H1 (cell line): ENCODE results near the gene MAPRE3. TPM values are rescaled to one million over a fixed set of nuclear protein-coding genes. Genes with fewer than 3 reads are reported as not detected.

Source experiments
- CTCF ChIA-PET: fragments of 300-600 bp; sonication (Branson Sonifier 250); formaldehyde crosslinking; loops from one replicate; lab custom pipeline; 2021; ENCODE audit not compliant: partially characterized antibody; lab: Charles Lee
- POLR2A ChIA-PET: fragments of 300-600 bp; sonication (Branson Sonifier 250); formaldehyde crosslinking; loops from one replicate; lab custom pipeline; 2021; ENCODE audit warnings: inconsistent platforms; ENCODE audit not compliant: partially characterized antibody; lab: Charles Lee
- DNase-seq, 2 experiments: peaks; one replicate each; pipeline versions ENCODE4 v3.0.0 to v3.0.0-alpha.2; 2010 to 2022; ENCODE audit warnings: low spot score in 2 of 2, low read depth in 1 of 2, mixed read lengths in 1 of 2
- FAIRE-seq: peaks from 2 replicates; lab custom pipeline; 2011; peaks lifted over from hg19 to GRCh38; lab: Jason Lieb, UNC
- H2AFZ ChIP-seq: 2 replicates; pipeline ENCODE4 v1.8.1; 2012; ENCODE audit warnings: low read length, inconsistent platforms
- H2AK5ac ChIP-seq: 2 replicates; pipeline ENCODE4 v1.6.1; 2013; ENCODE audit warnings: low read depth, low read length
- H2BK120ac ChIP-seq: replicated peaks from 2 replicates; pipeline ENCODE3; 2013; ENCODE audit warnings: low read depth, low read length, inconsistent platforms
- H2BK12ac ChIP-seq: 2 replicates; pipeline ENCODE4 v1.6.1; 2013; ENCODE audit warnings: low read depth, low read length
- H2BK15ac ChIP-seq: 2 replicates; pipeline ENCODE4 v1.6.1; 2013; ENCODE audit warnings: low read length
- H2BK20ac ChIP-seq: 2 replicates; pipeline ENCODE4 v1.6.1; 2013; ENCODE audit warnings: low read length
- H2BK5ac ChIP-seq: 2 replicates; pipeline ENCODE4 v1.6.1; 2013; ENCODE audit warnings: low read depth, low read length
- H3K14ac ChIP-seq: 2 replicates; pipeline ENCODE4 v1.6.1; 2013; ENCODE audit warnings: inconsistent platforms; ENCODE audit not compliant: insufficient read length
- H3K18ac ChIP-seq: 2 replicates; pipeline ENCODE4 v1.6.1; 2013; ENCODE audit warnings: low read length; ENCODE audit errors: extremely low read depth
- H3K23ac ChIP-seq: 2 replicates; pipeline ENCODE4 v1.6.1; 2013; ENCODE audit warnings: inconsistent platforms; ENCODE audit not compliant: insufficient read length
- H3K23me2 ChIP-seq: 2 replicates; pipeline ENCODE4 v1.6.1; 2013; ENCODE audit warnings: low read depth, low read length
- H3K27ac ChIP-seq: 2 replicates; pipeline ENCODE4 v1.6.1; 2011; ENCODE audit warnings: low read depth, low read length, inconsistent platforms
- H3K27me3 ChIP-seq, 4 experiments: replicated peaks in 1 of 4; 1 replicate in 1 of 4; 2 replicates in 3 of 4; pipeline versions ENCODE4 v1.6.1 to v1.8.1; 2011 to 2013; ENCODE audit warnings: low read length in 3 of 4, mild to moderate bottlenecking in 3 of 4, inconsistent platforms in 2 of 4, mixed read lengths in 2 of 4, moderate library complexity in 1 of 4; ENCODE audit not compliant: control insufficient read depth in 3 of 4, insufficient read depth in 3 of 4; ENCODE audit errors: extremely low read depth in 1 of 4
- H3K36me3 ChIP-seq, 4 experiments: 2 replicates each; pipeline versions ENCODE4 v1.6.1 to v1.8.1; 2011 to 2013; ENCODE audit warnings: mild to moderate bottlenecking in 4 of 4, low read length in 3 of 4, moderate library complexity in 2 of 4, control low read depth in 1 of 4, inconsistent platforms in 1 of 4; ENCODE audit not compliant: insufficient read depth in 4 of 4, control insufficient read depth in 2 of 4
- H3K4ac ChIP-seq: replicated peaks from 2 replicates; pipeline ENCODE3; 2013; ENCODE audit warnings: low read length, low read depth, mixed read lengths, inconsistent platforms; ENCODE audit not compliant: insufficient read length
- H3K4me1 ChIP-seq, 4 experiments: replicated peaks in 1 of 4; 1 replicate in 1 of 4; 2 replicates in 3 of 4; pipeline versions ENCODE4 v1.6.1 to v1.8.1; 2011 to 2013; ENCODE audit warnings: low read length in 3 of 4, inconsistent platforms in 2 of 4, mixed read lengths in 1 of 4; ENCODE audit not compliant: insufficient read depth in 4 of 4, control insufficient read depth in 3 of 4
- H3K4me2 ChIP-seq, 2 experiments: 2 replicates each; pipeline versions ENCODE4 v1.6.1 to v1.8.1; 2011 to 2013; ENCODE audit warnings: low read depth in 2 of 2, low read length in 2 of 2, control low read depth in 1 of 2, inconsistent platforms in 1 of 2, mild to moderate bottlenecking in 1 of 2; ENCODE audit not compliant: insufficient read depth in 1 of 2
- H3K4me3 ChIP-seq, 4 experiments: fragments of 200-600, 300-600 bp in 1 of 4; sonication (generic), shearing (Covaris generic), sonication (Bioruptor Twin) in 1 of 4; 2 replicates each; pipeline versions ENCODE4 v1.5.1 to v1.8.1; 2011 to 2016; ENCODE audit warnings: low read length in 4 of 4, low read depth in 3 of 4, control low read depth in 2 of 4, inconsistent platforms in 2 of 4, mild to moderate bottlenecking in 2 of 4, mixed read lengths in 1 of 4, moderate library complexity in 1 of 4; ENCODE audit not compliant: insufficient read depth in 2 of 4; ENCODE audit errors: extremely low read depth in 1 of 4
- H3K56ac ChIP-seq: replicated peaks from 2 replicates; pipeline ENCODE3; 2013; ENCODE audit warnings: low read depth, mild to moderate bottlenecking, mixed read lengths, low read length, inconsistent platforms; ENCODE audit not compliant: insufficient read length
- H3K79me1 ChIP-seq: 2 replicates; pipeline ENCODE4 v1.6.1; 2013; ENCODE audit warnings: low read depth, low read length, control low read depth
- H3K79me2 ChIP-seq, 2 experiments: 2 replicates each; pipeline versions ENCODE4 v1.6.1 to v1.8.1; 2012 to 2013; ENCODE audit warnings: low read length in 2 of 2, mild to moderate bottlenecking in 2 of 2, inconsistent platforms in 1 of 2; ENCODE audit not compliant: insufficient read depth in 2 of 2, control insufficient read depth in 1 of 2
- H3K9ac ChIP-seq, 4 experiments: replicated peaks in 1 of 4; 1 replicate in 1 of 4; 2 replicates in 3 of 4; pipeline versions ENCODE4 v1.6.1 to v1.8.1; 2011 to 2013; ENCODE audit warnings: low read depth in 3 of 4, low read length in 3 of 4, control low read depth in 2 of 4, mild to moderate bottlenecking in 2 of 4, moderate library complexity in 2 of 4, inconsistent platforms in 1 of 4; ENCODE audit errors: extremely low read depth in 1 of 4
- H3K9me3 ChIP-seq, 2 experiments: 2 replicates each; pipeline versions ENCODE4 v1.6.1 to v1.8.1; 2012 to 2013; ENCODE audit warnings: mild to moderate bottlenecking in 2 of 2, moderate library complexity in 2 of 2, control low read depth in 1 of 2, inconsistent platforms in 1 of 2, low read depth in 1 of 2, low read length in 1 of 2, mixed read lengths in 1 of 2; ENCODE audit not compliant: insufficient read depth in 2 of 2
- H4K20me1 ChIP-seq, 2 experiments: replicated peaks in 1 of 2; 2 replicates each; pipeline versions ENCODE3 to v1.8.1; 2011 to 2013; ENCODE audit warnings: inconsistent platforms in 2 of 2, low read length in 2 of 2, mild to moderate bottlenecking in 1 of 2; ENCODE audit not compliant: insufficient read depth in 2 of 2, control insufficient read depth in 1 of 2
- H4K5ac ChIP-seq: 2 replicates; pipeline ENCODE4 v1.6.1; 2013; ENCODE audit warnings: low read length, low read depth, mixed read lengths, inconsistent platforms; ENCODE audit not compliant: insufficient read length
- H4K8ac ChIP-seq: 2 replicates; pipeline ENCODE4 v1.8.0; 2013; ENCODE audit warnings: mild to moderate bottlenecking, moderate library complexity, low read length, inconsistent platforms; ENCODE audit not compliant: insufficient read depth; ENCODE audit errors: extremely low read depth
- H4K91ac ChIP-seq: replicated peaks from 2 replicates; pipeline ENCODE3; 2013; ENCODE audit warnings: low read length, mixed read lengths, inconsistent platforms; ENCODE audit not compliant: insufficient read length
- CTBP2 ChIP-seq: IDR thresholded peaks from 2 replicates; pipeline ENCODE4 v1.7.0; 2011; ENCODE audit warnings: borderline replicate concordance, mild to moderate bottlenecking, moderate library complexity, mixed read lengths, low read length; ENCODE audit not compliant: insufficient read depth, insufficient read length
- SAP30 ChIP-seq: fragments of 300-600 bp; sonication (generic); IDR thresholded peaks from 2 replicates; pipeline ENCODE4 v1.7.1; 2012; ENCODE audit warnings: low read length, moderate library complexity, mild to moderate bottlenecking, inconsistent platforms; ENCODE audit not compliant: insufficient read depth, insufficient replicate concordance
- SP4 ChIP-seq: IDR thresholded peaks from 2 replicates; pipeline ENCODE4 v1.6.1; 2012; ENCODE audit warnings: low read length, inconsistent platforms
- WGBS, 2 experiments: shearing (Covaris generic) in 1 of 2; methylation state at CpG; one replicate each; pipeline versions ENCODE4 v1.1.6 to v1.1.7; 2013 to 2015; ENCODE audit warnings: low lambda C conversion rate in 2 of 2, mixed read lengths in 2 of 2, inconsistent platforms in 1 of 2, low coverage in 1 of 2, missing lambda C conversion rate in 1 of 2; ENCODE audit not compliant: insufficient replicate concordance in 2 of 2, insufficient coverage in 1 of 2, insufficient read length in 1 of 2; ENCODE audit errors: extremely low coverage in 1 of 2, missing lambda C conversion rate in 1 of 2; 5-methylcytosine and 5-hydroxymethylcytosine counted together
- polyA plus RNA-seq, 7 experiments: library from polyadenylated mRNA; depleted of rRNA in 3 of 7; stranded (reverse) in 5 of 7; unstranded in 2 of 7; fragments of >200 nt in 5 of 7; fragments of 200-250 nt in 2 of 7; gene quantifications; 1 replicate in 5 of 7; 2 replicates in 1 of 7; 4 replicates in 1 of 7; pipeline versions ENCODE4 v1.2.1 to v1.2.3, GENCODE V29; 2011 to 2013; ENCODE audit warnings: missing spikeins in 2 of 7, mixed read lengths in 2 of 7
- total RNA-seq: library from RNA; stranded (reverse); fragmentation: NEBNext Ultra II Directional; extraction: Animal tissue kit (Norgen Biotek cat#: 25700); gene quantifications from 2 replicates; pipeline ENCODE4 v1.2.1, GENCODE V29; 2021

The MAPRE3 gene
- total and polyA plus RNA-seq, 2 of the 8 experiments (the other 6 are each of a cell fraction or from before 2014, with no cell fraction given) = 4.9 to 6.6 TPM

DNA sequence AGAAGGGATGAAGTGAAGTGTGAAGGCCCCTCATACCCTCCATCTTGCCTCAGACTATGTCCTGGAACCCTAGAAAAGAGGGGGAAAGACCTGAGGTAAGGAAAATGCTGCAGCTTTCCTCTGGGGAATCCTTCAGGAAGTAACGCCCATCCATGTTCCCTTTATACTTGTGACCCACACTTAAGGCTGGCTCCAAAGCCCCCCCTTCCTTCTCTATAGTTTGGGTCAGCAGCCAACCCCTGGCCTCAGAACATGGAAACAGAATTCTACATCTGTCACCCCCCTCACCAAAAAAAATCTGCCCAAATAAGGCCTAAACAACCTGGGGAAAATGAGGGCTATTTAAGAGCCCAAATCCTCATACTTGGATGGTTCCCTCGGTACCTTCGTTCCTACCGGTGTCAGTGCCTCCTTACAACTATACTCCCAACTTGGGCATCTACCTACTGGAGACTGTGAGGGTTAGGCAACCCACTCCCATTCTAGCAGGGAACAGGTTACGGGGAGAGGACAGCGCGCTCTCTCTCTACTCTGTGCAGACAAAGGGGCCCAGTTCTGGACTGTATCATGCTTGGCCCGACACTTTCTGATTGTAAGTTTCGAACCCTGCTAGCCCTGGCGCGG is 100.3 kb downstream of the MAPRE3 start:
- H3K4me3 ChIP-seq = peak overlapping the region; percentile 82 to 99 (median 93)
- peak overlapping the region; percentile 72 for H3K56ac ChIP-seq
- H3K4me2 ChIP-seq = peak overlapping the region; percentile 94 to 99
- H3K23me2 ChIP-seq = peaks cover 14% of the 10 kb centered on the region; the same call in 1 of the 2 replicates
- H2BK120ac ChIP-seq = no peak overlapping the region
- DNase-seq (no peak), FAIRE-seq (no peak)
- H3K27me3 ChIP-seq = no peaks in the 10 kb centered on the region
- POLR2A ChIA-PET = interaction anchor here (1.0 to 18.5 kb wide), 5 partner anchors 12 to 53 kb away, joined by 3 to 441 read pairs (median 5); partner anchors contain the start of genes ABHD1, AGBL5 and TMEM214
- peak overlapping the region; percentile 96 for H3K4ac ChIP-seq
- no peak overlapping the region for H2BK20ac ChIP-seq
- no peak overlapping the region for H2AFZ ChIP-seq
- TF ChIP-seq CTBP2 (no peak), SAP30 (peak; percentile 67), SP4 (no peak)
- H4K5ac ChIP-seq = no peak overlapping the region
- peaks cover 3 to 6% of the 10 kb centered on the region in 2 experiments for H4K20me1 ChIP-seq
- peak overlapping the region; percentile 51 for H3K18ac ChIP-seq
- H3K23ac ChIP-seq = no peak overlapping the region
- H3K79me1 ChIP-seq = peaks cover 12% of the 10 kb centered on the region; the same call in 1 of the 2 replicates
- H2AK5ac ChIP-seq = no peak overlapping the region
- H3K4me1 ChIP-seq = peaks cover 0 to 7% (median 4%) of the 10 kb centered on the region in 4 experiments; a peak in 5 of 7 replicates
- peak overlapping the region; percentile 78 to 87 (median 86) for H3K9ac ChIP-seq
- no peaks in the 10 kb centered on the region for H3K9me3 ChIP-seq
- H4K8ac ChIP-seq = peak overlapping the region; percentile 91; the same call in 1 of the 2 replicates
- no peak overlapping the region for H2BK15ac ChIP-seq
- no peak overlapping the region for H3K14ac ChIP-seq
- H3K27ac ChIP-seq = peak overlapping the region; percentile 71; the same call in 1 of the 2 replicates
- H2BK5ac ChIP-seq = peak overlapping the region; percentile 55
- peak overlapping the region; percentile 28; the same call in 1 of the 2 replicates for H2BK12ac ChIP-seq
- CTCF ChIA-PET = interaction anchor here (1.4 to 2.7 kb wide), 4 partner anchors 10 to 16 kb away, joined by 3 to 20 read pairs (median 8); no protein-coding TSS in a partner anchor
- peaks cover 10 to 31% (median 16%) of the 10 kb centered on the region in 4 experiments; a peak in 7 of 8 replicates for H3K36me3 ChIP-seq
- peaks cover 0 to 12% of the 10 kb centered on the region in 2 experiments; a peak in 3 of 4 replicates for H3K79me2 ChIP-seq
- no peak overlapping the region for H4K91ac ChIP-seq
- 18% methylated on average over 11 of the region's 11 CpGs; no CpG with 5 or more reads in 1 of the 2 experiments for WGBS, 2 experiments
